Stomach (tissue), 4 donors: ENCODE measurements around the gene ULK4.

ENCODE experiments used
- EP300 ChIP-seq: sonication (generic); formaldehyde crosslinking; IDR thresholded peaks from one replicate; pipeline ENCODE4 v1.6.1; 2017; ENCODE audit warnings: antibody characterized with exemption
- POLR2A ChIP-seq, 4 donors: fragments of 450-650 bp; IDR thresholded peaks; one replicate each; pipeline ENCODE4 v1.6.1; 2016; ENCODE audit warnings: antibody characterized with exemption in 4 of 4, control low read depth in 2 of 4, mild to moderate bottlenecking in 1 of 4, moderate library complexity in 1 of 4
- TF ChIP-seq, protein P1 (sequence below), 7 experiments: fragments of 450-650 bp in 4 of 7; fragments of 200-600 bp in 3 of 7; sonication (generic) in 3 of 7; IDR thresholded peaks; one replicate each; pipeline ENCODE4 v1.5.1; 2016 to 2019; ENCODE audit warnings: antibody characterized with exemption in 7 of 7, control low read depth in 2 of 7, mild to moderate bottlenecking in 1 of 7

- TF ChIP-seq, protein P1, sequence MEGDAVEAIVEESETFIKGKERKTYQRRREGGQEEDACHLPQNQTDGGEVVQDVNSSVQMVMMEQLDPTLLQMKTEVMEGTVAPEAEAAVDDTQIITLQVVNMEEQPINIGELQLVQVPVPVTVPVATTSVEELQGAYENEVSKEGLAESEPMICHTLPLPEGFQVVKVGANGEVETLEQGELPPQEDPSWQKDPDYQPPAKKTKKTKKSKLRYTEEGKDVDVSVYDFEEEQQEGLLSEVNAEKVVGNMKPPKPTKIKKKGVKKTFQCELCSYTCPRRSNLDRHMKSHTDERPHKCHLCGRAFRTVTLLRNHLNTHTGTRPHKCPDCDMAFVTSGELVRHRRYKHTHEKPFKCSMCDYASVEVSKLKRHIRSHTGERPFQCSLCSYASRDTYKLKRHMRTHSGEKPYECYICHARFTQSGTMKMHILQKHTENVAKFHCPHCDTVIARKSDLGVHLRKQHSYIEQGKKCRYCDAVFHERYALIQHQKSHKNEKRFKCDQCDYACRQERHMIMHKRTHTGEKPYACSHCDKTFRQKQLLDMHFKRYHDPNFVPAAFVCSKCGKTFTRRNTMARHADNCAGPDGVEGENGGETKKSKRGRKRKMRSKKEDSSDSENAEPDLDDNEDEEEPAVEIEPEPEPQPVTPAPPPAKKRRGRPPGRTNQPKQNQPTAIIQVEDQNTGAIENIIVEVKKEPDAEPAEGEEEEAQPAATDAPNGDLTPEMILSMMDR (IDR thresholded peaks at IDR 0.05) = no peak
- TF ChIP-seq POLR2A (IDR thresholded peaks at IDR 0.05) (no peak), EP300 (no peak)
These were observed 369.0 kb downstream of the ULK4 start for GRCh38 chr3:41592753-41593510.
